ENCODE data around the gene SEL1L3. TPM values are rescaled to one million over a fixed set of nuclear protein-coding genes. Genes with fewer than 3 reads are reported as not detected.

The SEL1L3 gene
- total and polyA plus RNA-seq, 12 donors = 1.7 to 23.7 (median 4.9) TPM

DNA sequence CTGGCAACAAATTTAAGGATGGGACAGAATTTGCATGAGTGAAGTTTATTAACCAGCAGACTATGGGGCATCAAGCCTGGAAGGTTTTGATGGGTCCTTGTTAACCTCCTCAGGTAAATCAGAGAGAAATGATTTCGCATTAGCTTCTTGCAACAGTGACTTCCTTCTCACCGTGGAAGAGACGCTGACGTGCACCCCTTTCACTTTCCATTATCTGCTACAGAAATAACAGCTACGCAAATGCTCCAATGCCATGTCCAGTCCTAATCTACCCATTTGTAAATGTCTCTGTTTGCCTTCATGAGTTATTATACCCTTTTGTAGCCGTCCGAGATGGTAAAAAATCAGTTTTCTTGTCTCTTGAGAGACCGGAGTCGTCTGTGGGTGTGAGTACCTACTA is 106.9 kb downstream of the SEL1L3 start:
- Histone ChIP-seq H3K36me3 (replicated peaks in 1 of 2) (no peaks in the 10 kb centered on the region), H3K4me3 (no peak overlapping the region), H3K27ac (no peak overlapping the region), H3K4me1 (replicated peaks in 1 of 2) (no peaks in the 10 kb centered on the region), H3K27me3 (no peaks in the 10 kb centered on the region), H3K9me3 (replicated peaks in 1 of 3) (no peaks in the 10 kb centered on the region)
- no peak for DNase-seq
- intact Hi-C loops (cut with DNase I) = no loop called here
- TF ChIP-seq, protein P1, sequence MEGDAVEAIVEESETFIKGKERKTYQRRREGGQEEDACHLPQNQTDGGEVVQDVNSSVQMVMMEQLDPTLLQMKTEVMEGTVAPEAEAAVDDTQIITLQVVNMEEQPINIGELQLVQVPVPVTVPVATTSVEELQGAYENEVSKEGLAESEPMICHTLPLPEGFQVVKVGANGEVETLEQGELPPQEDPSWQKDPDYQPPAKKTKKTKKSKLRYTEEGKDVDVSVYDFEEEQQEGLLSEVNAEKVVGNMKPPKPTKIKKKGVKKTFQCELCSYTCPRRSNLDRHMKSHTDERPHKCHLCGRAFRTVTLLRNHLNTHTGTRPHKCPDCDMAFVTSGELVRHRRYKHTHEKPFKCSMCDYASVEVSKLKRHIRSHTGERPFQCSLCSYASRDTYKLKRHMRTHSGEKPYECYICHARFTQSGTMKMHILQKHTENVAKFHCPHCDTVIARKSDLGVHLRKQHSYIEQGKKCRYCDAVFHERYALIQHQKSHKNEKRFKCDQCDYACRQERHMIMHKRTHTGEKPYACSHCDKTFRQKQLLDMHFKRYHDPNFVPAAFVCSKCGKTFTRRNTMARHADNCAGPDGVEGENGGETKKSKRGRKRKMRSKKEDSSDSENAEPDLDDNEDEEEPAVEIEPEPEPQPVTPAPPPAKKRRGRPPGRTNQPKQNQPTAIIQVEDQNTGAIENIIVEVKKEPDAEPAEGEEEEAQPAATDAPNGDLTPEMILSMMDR (IDR thresholded peaks at IDR 0.05) = no peak
- no peak for TF ChIP-seq POLR2A (IDR thresholded peaks at IDR 0.05)
- 82 to 90% (median 83%) methylated on average over 9 of the region's 9 CpGs for WGBS, 4 donors

DNA sequence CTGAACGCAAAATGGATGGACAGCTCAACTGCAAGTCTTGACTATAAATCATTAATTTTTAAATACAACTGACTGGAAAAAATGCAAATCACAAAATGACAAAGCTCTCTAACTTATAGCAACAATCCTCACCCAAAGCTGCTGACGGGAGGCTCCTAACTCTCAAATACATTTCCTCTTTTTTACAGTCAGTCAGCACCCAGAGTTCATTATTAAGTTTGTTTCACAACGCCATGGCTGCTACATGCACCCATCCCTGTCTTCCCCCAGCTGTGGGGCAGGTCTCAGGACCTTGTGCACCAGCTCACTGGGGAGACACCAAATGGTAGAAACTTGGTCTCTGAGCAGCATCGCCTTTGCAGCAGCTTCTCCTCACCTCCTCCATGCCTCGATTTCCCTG is 109.5 kb downstream of the SEL1L3 start:
- H3K27me3 ChIP-seq = no peaks in the 10 kb centered on the region
- H3K9me3 ChIP-seq (replicated peaks in 1 of 3) = no peaks in the 10 kb centered on the region
- WGBS, 4 donors = 85 to 95% (median 88%) methylated on average over 5 of the region's 5 CpGs
- DNase-seq = no peak
- H3K27ac ChIP-seq = no peak overlapping the region
- H3K4me1 ChIP-seq (replicated peaks in 1 of 2) = no peaks in the 10 kb centered on the region
- no peaks in the 10 kb centered on the region for H3K36me3 ChIP-seq (replicated peaks in 1 of 2)
- no peak overlapping the region for H3K4me3 ChIP-seq
- TF ChIP-seq, protein P1 (IDR thresholded peaks at IDR 0.05) = no peak
- no peak for TF ChIP-seq POLR2A (IDR thresholded peaks at IDR 0.05)
- intact Hi-C loops (cut with DNase I) = no loop called here

DNA sequence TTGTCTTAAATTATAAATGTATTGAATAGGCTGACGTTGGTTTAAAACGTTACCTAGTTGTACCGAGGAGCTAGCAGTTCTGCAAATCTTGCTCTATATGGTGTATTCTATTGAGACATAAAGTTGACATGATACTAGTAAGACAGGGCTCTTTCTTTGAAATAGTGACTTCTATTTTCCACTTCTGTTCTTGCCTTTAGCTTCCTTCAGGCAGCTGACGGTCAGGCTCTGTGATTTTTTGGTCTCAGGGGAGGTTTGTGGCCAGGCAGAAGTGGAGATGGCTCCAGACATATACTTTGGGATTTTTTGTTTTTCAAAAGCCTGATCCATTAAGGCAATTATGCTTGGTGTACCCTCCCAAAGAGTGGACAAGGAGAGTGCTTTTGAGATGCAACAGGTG is 111.9 kb downstream of the SEL1L3 start:
- intact Hi-C loops (cut with DNase I) = no loop called here
- H3K27me3 ChIP-seq = no peaks in the 10 kb centered on the region
- H3K27ac ChIP-seq = no peak overlapping the region
- TF ChIP-seq POLR2A (IDR thresholded peaks at IDR 0.05) = no peak
- TF ChIP-seq, protein P1 (IDR thresholded peaks at IDR 0.05) = no peak
- 87 to 95% (median 90%) methylated on average over 4 of the region's 4 CpGs for WGBS, 4 donors
- no peak for DNase-seq
- H3K4me1 ChIP-seq (replicated peaks in 1 of 2) = no peaks in the 10 kb centered on the region
- no peaks in the 10 kb centered on the region for H3K36me3 ChIP-seq (replicated peaks in 1 of 2)
- no peaks in the 10 kb centered on the region for H3K9me3 ChIP-seq (replicated peaks in 1 of 3)
- no peak overlapping the region for H3K4me3 ChIP-seq

DNA sequence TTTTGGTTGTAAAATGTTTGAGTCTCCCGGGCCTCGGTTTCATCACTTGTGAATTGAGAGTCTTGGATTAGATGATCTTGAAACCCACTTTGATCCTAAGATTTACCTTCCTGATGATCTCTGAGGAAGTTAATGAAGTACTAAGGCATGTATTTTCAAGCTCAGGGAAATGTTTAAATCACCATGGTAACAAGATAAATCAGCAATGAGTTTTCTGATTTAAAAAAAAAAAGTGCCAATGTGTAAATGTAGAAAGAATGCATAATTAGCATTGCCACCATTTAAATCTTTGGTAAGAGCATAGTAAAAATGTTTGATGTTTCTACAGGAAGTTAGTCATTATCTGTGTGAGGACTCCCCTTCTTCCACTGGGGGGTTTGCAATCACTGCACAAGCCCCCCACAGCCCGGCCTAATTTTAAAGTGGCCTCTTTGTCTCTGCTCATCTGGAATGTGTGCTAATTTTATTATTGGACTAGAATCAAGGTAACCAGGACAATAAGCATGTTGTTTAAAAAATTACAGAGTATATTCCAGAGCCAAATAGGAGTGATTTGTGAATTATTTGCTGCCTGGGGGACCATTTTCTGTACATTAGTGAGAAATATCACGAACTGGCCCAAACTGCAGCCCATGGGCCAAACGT is 113.5 kb downstream of the SEL1L3 start:
- 81 to 88% (median 85%) methylated on average over 5 of the region's 5 CpGs for WGBS, 4 donors
- Histone ChIP-seq H3K4me1 (replicated peaks in 1 of 2) (no peaks in the 10 kb centered on the region), H3K4me3 (no peak overlapping the region), H3K27ac (no peak overlapping the region), H3K27me3 (no peaks in the 10 kb centered on the region), H3K9me3 (replicated peaks in 1 of 3) (no peaks in the 10 kb centered on the region), H3K36me3 (replicated peaks in 1 of 2) (no peaks in the 10 kb centered on the region)
- TF ChIP-seq, protein P1 (IDR thresholded peaks at IDR 0.05) = no peak
- no peak for TF ChIP-seq POLR2A (IDR thresholded peaks at IDR 0.05)
- no peak for DNase-seq
- intact Hi-C loops (cut with DNase I) = no loop called here
